GM12873 (cell line): ENCODE results near the gene HOMER2.

Experiments
- CTCF ChIP-seq: IDR thresholded peaks from 2 replicates; pipeline ENCODE4 v1.5.1; 2012; ENCODE audit warnings: low read depth, mild to moderate bottlenecking, moderate library complexity, low read length, control low read depth; ENCODE audit not compliant: insufficient read depth; ENCODE audit errors: missing control alignments

Gene HOMER2

GRCh38 chr15:82916161-82916952 is 36.2 kb downstream of the HOMER2 start:
- TF ChIP-seq CTCF, result no peak

DNA sequence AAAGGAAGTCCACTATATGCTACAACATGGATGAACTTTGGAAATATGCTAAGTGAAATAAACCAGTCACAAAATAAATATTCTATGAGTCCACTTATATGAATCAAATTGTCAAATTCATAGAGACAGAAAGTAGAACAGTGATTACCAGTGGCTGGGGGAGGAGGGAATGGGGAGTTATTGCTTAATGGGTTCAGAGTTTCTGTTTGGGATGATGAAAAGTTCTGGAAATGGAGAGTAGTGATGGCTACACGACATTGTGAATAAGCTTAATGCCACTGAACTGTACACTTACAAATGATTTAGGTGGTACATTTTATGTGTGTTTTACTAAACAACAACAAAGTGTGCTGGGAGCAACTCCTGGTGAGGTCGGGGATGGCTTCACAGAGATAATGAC is 38.1 kb downstream of the HOMER2 start:
- TF ChIP-seq CTCF, result no peak

DNA sequence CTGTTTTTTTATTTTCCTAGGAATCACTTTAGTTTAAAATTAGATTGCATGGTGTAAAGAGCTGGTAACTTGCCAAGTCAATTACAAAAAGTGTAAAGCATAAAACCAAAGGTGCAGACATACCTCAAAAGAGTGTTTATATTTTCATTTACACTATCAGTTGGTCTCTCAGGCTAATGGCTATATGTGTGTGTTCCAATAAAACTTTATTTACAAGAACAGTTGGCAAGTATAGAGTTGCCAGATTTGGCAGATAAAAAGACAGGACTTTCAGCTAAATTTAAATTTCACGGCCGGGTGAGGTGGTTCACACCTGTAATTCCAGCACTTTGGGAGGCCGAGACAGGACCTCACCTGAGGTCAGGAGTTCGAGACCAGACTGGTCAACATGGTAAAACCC is 41.1 kb downstream of the HOMER2 start:
- no peak for TF ChIP-seq CTCF

DNA sequence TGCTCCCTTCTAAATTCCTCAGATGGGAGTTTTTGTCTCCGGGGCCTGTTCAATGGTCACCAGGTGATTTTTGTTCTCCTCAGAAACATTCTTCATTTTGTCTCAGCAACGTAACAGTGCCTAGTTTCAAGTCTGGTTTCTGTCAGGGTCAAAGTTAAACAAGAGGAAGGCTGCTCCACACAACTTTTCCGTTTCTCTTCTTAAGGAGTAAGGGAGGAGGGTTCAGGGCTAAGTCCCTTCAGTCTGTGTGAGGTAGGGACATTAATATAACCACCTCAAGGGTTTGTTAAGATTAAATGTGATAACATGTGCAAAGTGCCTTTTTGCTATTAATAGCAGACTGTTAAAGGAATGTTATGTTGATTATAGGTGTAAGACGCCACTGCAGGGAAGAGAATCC is 41.8 kb downstream of the HOMER2 start:
- TF ChIP-seq CTCF, result no peak

DNA sequence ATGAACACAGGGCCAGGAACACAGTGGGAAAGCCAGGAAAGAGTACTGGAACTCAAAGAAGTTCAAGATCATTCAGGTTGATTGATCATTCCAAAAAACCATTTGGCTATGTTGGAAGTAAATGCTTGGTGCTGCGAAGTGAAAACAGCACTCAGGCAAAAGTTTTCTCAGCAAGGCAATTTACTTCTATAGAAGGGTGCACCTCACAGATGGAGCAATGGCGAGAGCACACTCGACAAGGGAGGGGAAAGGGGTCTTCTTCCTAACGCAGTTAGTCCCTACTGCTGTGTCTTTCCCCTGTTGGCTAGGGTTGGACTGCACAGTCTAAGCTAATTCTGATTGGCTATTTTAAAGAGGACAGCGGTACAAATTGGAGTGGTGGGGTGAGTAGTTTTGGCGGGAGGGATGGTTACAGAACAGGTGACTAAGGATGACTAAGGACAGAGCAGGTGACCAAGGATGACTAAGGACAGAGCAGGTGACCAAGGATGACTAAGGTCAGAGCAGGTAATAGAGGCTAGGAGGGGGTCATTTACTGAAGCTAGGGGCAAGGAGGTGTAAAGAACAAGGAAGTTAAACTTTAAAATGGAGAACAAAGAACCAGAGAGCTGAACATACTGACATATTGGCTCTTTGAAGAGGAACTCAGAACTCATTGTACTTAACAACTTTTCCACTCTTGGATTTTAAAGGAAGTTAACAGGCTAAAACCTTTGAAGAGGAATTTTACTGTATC is 43.3 kb downstream of the HOMER2 start:
- TF ChIP-seq CTCF, result no peak

GRCh38 chr15:82907350-82907749 is 45.2 kb downstream of the HOMER2 start:
- no peak for TF ChIP-seq CTCF

DNA sequence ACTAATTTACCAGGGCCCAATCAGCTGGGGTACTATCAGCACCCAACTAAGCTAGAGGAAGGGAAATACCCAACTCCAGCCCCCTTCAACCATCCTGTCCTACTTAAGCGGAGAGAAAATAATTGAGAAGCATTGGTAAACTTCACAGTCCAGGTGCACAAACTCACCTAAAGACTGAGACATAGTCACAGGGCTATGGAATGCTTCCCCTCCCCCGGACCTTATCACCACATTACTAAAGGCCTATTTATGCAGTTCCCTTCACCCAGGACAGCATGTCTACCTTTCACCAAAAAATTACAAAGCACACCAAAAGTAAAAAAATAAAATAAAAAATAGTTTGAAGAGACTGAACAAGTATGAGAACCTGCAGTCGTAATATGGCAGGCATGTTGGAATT is 47.9 kb downstream of the HOMER2 start:
- no peak for TF ChIP-seq CTCF
